B cell (primary cell): ENCODE data around the gene FUT7.

ENCODE experiments used
- CTCF ChIP-seq: fragments of 200-600 bp; IDR thresholded peaks from one replicate; pipeline ENCODE4 v1.8.0; 2022; ENCODE audit warnings: antibody characterized with exemption, mild to moderate bottlenecking
- EZH2 ChIP-seq: IDR thresholded peaks from 2 replicates; pipeline ENCODE4 v1.6.1; 2012; ENCODE audit warnings: borderline replicate concordance, low read depth, mild to moderate bottlenecking, moderate library complexity, low read length; ENCODE audit not compliant: insufficient read depth, poor library complexity, severe bottlenecking

GRCh38 chr9:137065336-137065967 is 33.6 kb upstream of the FUT7 start:
- TF ChIP-seq CTCF = no peak
- TF ChIP-seq EZH2 = no peak
